HG03521 (cell line): ENCODE data around the gene RAI14.
"Not testable (repeated sequence)": the region's sequence is repeated elsewhere in the genome, so short reads cannot be mapped to it uniquely, and the experiment has no call there.

Experiments used
- ATAC-seq: cut with Tn5 transposase; IDR thresholded peaks from one replicate; pipeline ENCODE4 v1.9.1; 2021; ENCODE audit warnings: mild to moderate bottlenecking, moderate library complexity; ENCODE audit not compliant: unreplicated experiment

RAI14 gene

DNA sequence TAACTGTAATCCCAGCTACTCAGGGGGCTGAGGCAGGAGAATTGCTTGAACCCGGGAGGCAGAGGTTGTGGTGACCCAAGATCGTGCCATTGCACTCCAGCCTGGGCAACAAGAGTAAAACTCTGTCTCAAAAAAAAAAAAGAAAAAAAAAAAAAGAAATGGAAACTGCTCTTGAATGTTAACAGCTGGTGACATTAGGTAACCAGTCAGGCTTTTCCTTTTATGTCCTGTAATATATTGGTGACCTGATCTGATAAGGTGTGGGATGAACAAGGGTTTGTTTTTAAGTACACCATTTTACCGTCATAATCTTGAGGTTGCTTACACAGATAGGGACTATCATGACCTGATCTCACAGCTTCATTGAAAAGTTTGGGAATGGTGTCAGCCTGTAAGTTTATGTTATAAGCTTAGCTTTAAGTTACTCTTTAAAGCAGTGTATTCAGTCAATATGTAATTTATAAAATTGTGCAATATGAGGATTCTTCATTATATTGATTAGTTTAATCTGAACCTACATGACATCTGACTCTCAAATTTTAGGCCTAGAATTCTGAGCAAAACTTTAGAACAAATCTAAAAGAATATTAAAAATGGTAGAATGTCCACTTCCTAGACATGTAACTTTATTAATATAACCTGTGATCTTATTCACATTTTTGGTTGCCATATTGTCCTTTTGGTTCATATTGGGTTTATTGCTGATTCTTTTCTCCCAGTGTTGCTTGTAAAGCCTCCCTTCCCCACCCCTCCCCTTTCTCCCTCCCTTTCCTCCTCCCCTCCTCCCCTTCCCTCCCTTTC is 41.4 kb downstream of the RAI14 start:
- no peak for ATAC-seq

DNA sequence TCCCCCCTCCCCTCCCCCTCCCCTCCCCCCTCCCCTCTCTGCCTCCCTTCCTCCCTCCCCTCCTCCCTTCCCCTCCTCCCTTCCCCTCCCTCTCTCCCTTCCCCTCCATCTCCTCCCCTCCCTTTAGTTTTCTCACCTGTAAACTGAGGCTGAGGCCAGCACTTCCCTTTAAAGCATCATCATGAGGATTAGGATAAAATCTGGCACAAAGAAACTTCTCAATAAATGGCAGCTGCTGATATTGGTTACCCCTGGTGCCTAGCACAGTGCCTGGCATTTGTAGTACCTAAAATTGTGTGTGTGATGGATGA is 41.9 kb downstream of the RAI14 start:
- ATAC-seq = no peak

- ATAC-seq = no peak
Observed at GRCh38 chr5:34698754-34699153, 42.6 kb downstream of the RAI14 start.

DNA sequence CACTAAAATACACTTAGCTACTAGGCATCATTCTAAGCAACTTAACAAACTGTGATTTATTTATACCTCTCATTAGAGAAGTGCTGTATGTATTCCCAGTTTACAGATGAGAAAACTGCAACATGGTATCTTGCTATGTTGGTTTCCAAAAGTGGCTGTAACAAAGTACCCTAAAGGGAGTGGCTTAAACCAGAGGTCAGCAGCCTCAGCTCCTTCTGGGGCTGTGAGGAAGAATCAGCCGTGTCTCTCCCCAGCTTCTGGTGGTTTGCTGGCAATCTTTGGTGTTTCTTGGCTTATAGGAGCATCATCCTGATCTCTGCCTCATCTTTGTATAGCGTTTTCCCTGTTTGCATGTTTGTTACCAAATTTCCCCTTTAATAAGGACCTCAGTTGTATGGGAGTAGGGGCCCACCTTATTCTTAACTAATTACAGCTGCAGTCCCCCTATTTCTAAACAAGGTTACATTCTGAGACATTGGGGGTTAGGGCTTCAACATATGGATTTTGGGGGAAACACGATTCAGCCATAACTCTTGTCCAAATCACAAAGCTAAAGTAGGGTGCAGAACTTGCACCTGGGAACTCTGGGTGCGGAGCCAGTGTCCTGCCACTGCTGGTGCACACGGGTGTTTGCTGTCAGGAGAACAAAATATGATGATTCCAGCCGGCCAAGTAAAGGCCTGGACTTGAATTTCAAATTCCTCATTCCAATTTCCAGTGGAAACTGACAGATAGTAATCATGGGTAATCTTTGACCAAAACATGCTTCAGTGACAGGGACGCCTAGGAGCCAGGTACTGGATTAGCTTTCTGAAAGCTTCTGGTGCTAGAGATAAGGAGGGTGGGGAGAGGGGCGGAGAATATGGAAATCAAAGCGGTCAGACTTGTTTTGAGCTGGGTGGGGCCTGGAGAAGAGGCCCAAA is 43.3 kb downstream of the RAI14 start:
- no peak for ATAC-seq

GRCh38 chr5:34700078-34700452 is 43.9 kb downstream of the RAI14 start:
- ATAC-seq = no peak

GRCh38 chr5:34701442-34701841 is 45.3 kb downstream of the RAI14 start:
- not testable (repeated sequence) for ATAC-seq

DNA sequence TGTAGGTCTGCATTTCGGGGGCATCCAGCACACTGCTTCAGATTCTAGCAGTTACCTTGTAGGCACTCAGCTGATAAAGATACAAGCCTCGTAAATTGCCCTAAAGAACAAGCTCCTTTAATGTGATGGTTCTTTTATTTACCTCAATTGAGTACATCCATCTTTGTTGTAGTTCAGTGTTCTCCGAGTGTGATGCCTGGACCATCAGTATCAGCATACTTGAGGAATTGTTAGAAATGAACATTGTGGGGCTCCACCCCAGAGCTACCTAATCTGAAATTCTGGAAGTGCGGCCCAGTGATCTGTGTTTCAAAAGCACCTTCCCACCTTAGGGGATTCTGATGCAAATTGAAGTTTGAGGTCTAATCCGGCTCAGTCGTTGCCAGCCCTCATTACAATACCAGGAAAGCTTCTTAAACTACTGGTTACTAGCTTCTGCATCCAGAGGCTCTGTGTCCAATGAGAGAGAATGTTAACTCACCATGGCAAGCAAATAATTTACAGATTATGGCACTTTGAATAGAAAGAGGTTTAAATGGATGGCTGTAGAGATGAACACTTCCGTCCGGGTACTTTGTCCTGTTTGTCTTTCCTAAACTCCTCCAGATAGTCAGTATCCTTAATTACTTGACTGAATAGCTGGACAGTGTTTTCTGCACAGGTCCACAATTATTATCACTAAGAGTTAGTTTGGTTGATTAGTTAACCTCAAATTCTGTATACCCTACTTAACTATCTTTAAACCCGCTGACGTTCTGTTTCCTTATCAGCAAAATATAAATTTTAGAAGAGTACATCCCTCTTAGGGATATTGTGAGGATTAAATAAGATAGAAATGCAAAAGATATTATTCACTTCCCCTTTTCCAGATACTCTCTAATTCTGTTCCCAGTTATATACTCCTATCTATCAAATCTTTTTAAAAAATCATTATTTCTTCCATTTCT is 47.9 kb downstream of the RAI14 start:
- no peak for ATAC-seq

GRCh38 chr5:34706084-34706483 is 50.0 kb downstream of the RAI14 start:
- ATAC-seq = no peak

DNA sequence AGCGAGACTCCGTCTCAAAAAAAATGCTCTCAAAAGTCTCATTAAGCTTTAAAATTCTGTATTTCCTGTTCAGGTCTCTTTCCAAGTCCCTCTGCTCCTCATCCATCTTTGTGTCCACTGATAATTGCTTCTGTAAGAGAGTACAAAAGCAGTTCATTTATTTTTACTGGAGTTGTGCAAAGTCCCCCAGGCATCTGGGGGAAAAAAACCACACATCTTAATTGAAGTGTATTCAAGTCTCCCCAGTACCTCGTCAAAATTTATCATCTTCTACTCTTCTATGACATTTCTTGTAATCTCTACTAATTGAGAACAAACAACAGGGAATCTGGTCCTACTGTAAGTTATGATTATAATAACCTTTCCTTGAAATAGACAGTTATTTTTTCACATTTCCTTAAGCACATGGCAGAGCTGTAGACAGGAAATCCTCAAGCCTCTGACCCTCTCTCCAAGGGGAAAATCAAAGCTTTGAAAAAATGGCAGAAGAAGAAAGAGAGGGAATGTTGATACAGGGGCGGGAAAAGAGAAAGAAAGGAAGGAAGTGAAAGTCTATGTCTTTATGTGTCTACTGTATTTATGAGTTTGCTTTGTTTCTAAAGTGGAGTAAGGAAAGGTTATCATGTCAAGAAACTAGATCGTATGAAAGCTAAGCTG is 51.5 kb downstream of the RAI14 start:
- ATAC-seq = no peak

DNA sequence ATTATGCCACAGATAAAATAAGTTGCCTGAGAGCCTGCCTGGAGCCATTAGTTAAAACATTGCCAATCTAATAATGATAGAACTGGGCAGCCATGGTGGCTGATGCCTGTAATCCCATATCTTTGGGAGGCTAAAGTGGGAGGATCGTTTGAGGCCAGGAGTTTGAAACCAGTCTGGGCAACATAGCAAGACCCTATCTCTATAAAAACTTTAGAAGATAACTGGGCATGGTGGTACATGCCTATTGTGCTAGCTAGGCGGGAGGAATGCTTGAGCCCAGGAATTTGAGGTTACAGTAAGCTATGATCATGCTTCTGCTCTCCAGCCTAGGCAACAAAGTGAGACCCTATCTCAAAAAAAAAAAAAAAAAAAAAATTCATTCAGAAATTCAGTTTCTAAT is 52.6 kb downstream of the RAI14 start:
- ATAC-seq = no peak

DNA sequence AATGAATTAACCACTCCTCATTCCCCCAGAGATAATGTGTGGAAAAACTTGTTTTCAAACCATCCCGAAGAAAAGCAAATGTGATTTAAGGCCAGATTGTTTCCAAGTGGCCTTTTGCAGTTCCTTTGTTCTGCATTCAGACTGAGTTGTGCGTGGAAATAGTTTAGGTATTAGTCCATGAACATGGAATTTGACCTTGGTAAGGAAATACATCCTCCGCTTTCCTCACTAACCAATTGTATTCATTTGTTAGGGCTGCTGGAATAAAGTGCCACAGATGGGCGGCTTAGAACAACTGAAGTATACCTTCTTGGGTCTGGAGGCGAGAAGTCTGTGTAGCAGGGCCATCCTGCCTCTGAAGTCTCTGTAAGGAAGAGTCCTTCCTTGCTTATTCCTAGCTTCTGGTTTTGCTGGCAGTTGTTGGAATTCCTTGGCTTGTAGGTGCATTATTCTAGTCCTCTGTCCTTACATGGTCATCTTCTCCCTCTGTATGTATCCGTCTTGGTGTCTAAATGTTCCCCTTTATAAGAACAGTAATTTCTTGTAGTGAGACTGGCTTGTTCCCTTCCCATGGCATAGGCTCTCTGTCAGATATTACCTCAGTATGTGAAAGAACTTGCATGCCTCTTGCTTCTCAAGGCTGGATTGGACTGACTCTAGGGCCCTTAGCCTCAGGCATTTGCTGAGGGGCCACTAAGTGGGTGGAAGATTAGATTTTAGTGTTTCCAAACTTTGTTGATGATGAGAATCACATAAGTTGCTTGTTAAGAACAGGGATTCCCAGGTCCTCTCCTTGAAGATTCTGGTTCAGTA is 53.9 kb downstream of the RAI14 start:
- no peak for ATAC-seq

- no peak for ATAC-seq
Observed at GRCh38 chr5:34712565-34712964, 56.4 kb downstream of the RAI14 start.

- ATAC-seq = no peak
Observed at GRCh38 chr5:34715711-34716110, 59.6 kb downstream of the RAI14 start.

DNA sequence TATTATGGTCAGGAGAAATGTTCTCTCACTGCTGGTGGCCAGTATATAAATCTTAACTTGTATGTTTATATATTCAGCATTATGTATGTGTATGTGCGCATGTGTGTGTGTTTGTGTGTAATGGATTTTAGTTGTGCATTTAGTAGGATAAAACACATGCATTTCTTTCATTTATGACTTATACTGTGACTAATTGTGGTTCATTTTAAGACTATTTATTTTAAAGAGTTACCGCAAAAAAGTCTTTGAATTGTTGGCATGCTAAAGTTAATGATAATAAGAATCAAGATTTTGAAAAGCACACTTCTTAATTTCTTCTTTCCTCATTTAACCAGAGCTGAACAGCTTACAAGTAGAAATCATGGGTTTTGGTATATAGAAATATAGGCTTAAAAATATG is 60.9 kb downstream of the RAI14 start:
- no peak for ATAC-seq

DNA sequence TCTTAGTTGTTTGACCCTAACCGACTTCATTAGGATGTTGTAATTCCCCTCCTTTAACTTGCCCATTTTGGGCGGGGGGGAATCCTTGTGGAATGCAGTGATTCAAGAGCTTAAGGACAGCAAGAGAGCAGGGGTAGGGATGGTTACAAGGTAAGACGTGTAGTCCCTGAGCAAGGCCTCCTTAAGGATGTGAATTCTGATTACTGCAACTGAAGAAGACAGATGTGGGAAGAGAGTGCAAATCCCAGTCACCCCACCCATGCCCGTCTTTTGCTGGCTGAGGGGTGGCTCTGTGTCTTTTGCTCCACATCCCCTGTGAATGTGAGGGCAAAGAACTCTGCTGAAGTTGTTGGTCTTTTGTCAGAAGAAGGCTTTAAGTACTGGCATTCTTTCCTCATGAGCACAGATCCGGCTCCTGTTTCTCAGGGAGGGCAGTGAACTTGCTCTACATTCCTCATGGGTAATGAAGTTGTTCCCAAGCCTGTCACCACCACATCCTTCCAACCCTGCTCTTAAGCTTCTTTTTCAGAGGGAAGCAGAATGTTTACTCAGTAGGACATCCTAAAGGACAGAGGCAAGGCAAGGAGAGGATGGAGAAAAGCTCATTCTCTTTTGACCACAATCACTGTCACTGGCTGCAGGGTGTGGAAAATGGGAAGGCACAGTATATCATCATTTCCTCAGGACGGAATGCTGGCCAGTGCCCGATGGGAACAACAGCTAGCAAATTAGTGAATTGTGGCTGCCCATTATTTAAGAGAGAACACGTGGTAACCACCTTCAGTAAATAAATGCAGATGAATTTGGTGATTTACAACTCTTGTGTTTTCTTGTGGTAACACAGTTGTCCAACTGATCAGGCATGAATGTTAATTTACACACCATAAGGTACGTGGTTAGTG is 61.5 kb downstream of the RAI14 start:
- ATAC-seq = no peak

- no peak for ATAC-seq
Observed at GRCh38 chr5:34718516-34718915, 62.4 kb downstream of the RAI14 start.

GRCh38 chr5:34719029-34719428 is 62.9 kb downstream of the RAI14 start:
- ATAC-seq = no peak

- no peak for ATAC-seq
Observed at GRCh38 chr5:34721327-34721726, 65.2 kb downstream of the RAI14 start.

DNA sequence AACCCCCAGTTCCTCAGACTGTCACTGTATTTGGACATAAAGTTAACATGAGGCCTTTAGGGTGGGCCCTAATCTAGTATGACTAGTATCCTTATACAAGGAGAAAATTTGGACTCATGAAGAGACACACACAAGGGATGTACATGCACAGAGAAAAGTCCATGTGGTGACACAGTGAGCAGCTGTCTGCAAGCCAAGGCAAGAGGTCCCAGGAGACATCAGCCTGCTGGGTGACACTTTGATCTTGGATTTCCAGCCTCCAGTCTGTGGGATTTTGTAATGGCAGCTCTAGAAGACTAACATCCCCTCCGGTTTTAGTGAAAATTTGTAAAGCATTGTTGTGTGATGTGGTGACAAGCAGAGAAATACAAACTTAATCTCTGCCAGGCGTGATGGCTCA is 66.1 kb downstream of the RAI14 start:
- no peak for ATAC-seq
